K562 (cell line): ENCODE results near the gene KIZ. TPM values are rescaled to one million over a fixed set of nuclear protein-coding genes. Genes with fewer than 3 reads are reported as not detected.

Experiments
- NRF1 ChIP-seq, 2 experiments: fragments of 450-650 bp; IDR thresholded peaks in 1 of 2; conservative IDR thresholded peaks in 1 of 2; 2 replicates each; pipeline ENCODE4 v1.6.1; 2014; ENCODE audit warnings: mild to moderate bottlenecking in 2 of 2
- ZSCAN32 ChIP-seq: fragments of 450-650 bp; formaldehyde crosslinking; IDR thresholded peaks from 2 replicates; pipeline ENCODE4 v1.4.0; 2020; ENCODE audit warnings: mild to moderate bottlenecking, moderate library complexity
- polyA plus RNA-seq, 8 experiments: library from polyadenylated mRNA; depleted of rRNA in 4 of 8; stranded (reverse) in 5 of 8; unstranded in 3 of 8; fragments of >200 nt; fragmentation: Nextera tagmentation in 2 of 8; fragmentation: Illumina TruSeq in 1 of 8; extraction: Ambion mirVana in 2 of 8; extraction: Trizol in 1 of 8; gene quantifications; 2 replicates each; pipeline versions ENCODE4 v1.2.1 to v1.2.3, GENCODE V29; 2011 to 2014; ENCODE audit warnings: inconsistent platforms in 1 of 8, missing spikeins in 1 of 8
- total RNA-seq, 7 experiments: library from RNA; depleted of rRNA in 6 of 7; stranded (reverse); fragments of >200 nt in 6 of 7; fragmentation: Illumina TruSeq in 2 of 7; extraction: Trizol in 2 of 7; gene quantifications; 2 replicates each; pipeline versions ENCODE4 v1.2.1 to v1.2.3, GENCODE V29; 2011 to 2021; ENCODE audit warnings: low replicate concordance in 1 of 7
- TF ChIP-seq, protein P1 (sequence below): fragments of 450-650 bp; IDR thresholded peaks from 2 replicates; pipeline ENCODE4 v1.6.1; 2016; ENCODE audit warnings: mild to moderate bottlenecking
- TF ChIP-seq, protein P2 (sequence below): fragments of 250-450 bp; sonication (Bioruptor Pico); IDR thresholded peaks from 2 replicates; pipeline ENCODE4 v1.8.0; 2021; ENCODE audit warnings: mild to moderate bottlenecking, moderate library complexity

The KIZ gene
- total and polyA plus RNA-seq, 9 of the 15 experiments (the other 6 are each of a cell fraction or from before 2014, with no cell fraction given), result 4.9 to 21.1 (median 13.5) TPM

DNA sequence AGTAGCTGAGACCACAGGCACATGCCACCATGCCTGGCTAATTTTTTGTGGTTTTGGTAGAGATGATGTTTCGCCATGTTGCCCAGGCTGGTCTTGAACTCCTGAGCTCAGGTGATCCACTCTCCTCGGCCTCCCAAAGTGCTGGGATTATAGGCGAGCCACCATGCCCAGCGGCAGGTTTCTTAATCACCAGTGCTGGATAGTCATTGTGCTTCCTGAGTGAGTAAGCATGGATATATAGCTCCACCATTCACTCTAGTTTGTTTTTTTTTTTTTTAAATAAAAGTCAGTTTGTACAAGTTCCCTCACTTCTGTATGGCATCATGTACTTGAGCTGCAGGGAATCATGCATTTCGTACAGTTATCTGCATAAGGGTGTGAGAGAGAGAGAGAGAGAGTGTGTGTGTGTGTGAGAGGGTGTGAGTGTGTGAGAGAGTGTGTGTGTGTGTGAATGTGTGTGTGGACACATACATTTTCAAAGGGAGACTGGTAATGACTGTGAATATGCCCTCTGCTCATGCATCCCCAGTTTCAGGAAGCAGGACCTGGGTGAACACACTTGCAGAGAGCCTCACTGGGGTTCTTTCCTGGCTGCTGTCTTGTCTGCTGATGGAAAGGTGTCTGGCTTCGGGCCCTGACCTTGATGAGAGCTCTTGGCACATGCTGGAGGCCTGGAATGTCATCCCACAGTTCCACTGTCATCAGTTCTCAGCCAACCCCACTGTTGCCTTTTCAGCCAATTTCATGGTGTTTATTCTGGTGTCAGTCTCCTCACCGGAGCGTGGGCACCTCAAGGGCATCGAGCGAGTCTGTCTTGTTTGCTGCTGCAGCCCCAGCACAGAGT lies 112.3 kb downstream of the KIZ start (continued):
- TF ChIP-seq, protein P1, sequence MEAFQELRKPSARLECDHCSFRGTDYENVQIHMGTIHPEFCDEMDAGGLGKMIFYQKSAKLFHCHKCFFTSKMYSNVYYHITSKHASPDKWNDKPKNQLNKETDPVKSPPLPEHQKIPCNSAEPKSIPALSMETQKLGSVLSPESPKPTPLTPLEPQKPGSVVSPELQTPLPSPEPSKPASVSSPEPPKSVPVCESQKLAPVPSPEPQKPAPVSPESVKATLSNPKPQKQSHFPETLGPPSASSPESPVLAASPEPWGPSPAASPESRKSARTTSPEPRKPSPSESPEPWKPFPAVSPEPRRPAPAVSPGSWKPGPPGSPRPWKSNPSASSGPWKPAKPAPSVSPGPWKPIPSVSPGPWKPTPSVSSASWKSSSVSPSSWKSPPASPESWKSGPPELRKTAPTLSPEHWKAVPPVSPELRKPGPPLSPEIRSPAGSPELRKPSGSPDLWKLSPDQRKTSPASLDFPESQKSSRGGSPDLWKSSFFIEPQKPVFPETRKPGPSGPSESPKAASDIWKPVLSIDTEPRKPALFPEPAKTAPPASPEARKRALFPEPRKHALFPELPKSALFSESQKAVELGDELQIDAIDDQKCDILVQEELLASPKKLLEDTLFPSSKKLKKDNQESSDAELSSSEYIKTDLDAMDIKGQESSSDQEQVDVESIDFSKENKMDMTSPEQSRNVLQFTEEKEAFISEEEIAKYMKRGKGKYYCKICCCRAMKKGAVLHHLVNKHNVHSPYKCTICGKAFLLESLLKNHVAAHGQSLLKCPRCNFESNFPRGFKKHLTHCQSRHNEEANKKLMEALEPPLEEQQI, result no peak
- TF ChIP-seq, protein P2, sequence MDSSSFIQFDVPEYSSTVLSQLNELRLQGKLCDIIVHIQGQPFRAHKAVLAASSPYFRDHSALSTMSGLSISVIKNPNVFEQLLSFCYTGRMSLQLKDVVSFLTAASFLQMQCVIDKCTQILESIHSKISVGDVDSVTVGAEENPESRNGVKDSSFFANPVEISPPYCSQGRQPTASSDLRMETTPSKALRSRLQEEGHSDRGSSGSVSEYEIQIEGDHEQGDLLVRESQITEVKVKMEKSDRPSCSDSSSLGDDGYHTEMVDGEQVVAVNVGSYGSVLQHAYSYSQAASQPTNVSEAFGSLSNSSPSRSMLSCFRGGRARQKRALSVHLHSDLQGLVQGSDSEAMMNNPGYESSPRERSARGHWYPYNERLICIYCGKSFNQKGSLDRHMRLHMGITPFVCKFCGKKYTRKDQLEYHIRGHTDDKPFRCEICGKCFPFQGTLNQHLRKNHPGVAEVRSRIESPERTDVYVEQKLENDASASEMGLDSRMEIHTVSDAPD (CRISPR knock-in tag), result no peak
- TF ChIP-seq NRF1 (conservative IDR thresholded peaks at IDR 0.05 in 1 of 2, IDR thresholded peaks at IDR 0.05 in 1 of 2) (no peak), ZSCAN32 (CRISPR knock-in tag) (no peak)
